Gastrocnemius medialis (tissue), 4 donors: ENCODE results near the gene FBXO38.

Experiments
- CTCF ChIP-seq, 5 experiments: fragments of 450-650 bp in 3 of 5; fragments of 200-600 bp in 2 of 5; sonication (generic) in 2 of 5; IDR thresholded peaks in 4 of 5; conservative IDR thresholded peaks in 1 of 5; 1 replicate in 4 of 5; 2 replicates in 1 of 5; pipeline ENCODE4 v1.5.1; 2016 to 2019; ENCODE audit warnings: antibody characterized with exemption in 5 of 5, mild to moderate bottlenecking in 3 of 5, moderate library complexity in 3 of 5
- POLR2A ChIP-seq, 2 donors: fragments of 450-650 bp; IDR thresholded peaks; one replicate each; pipeline ENCODE4 v1.6.1; 2017; ENCODE audit warnings: antibody characterized with exemption in 2 of 2, mild to moderate bottlenecking in 2 of 2, moderate library complexity in 2 of 2

GRCh38 chr5:148397968-148398595 lies 14.3 kb downstream of the FBXO38 start:
- no peak for TF ChIP-seq CTCF (IDR thresholded peaks at IDR 0.05 in 4 of 5, conservative IDR thresholded peaks at IDR 0.05 in 1 of 5)
- no peak for TF ChIP-seq POLR2A (IDR thresholded peaks at IDR 0.05)
